HepG2 (cell line): ENCODE results near the gene DOK4. TPM values are rescaled to one million over a fixed set of nuclear protein-coding genes. Genes with fewer than 3 reads are reported as not detected.
A peak's percentile ranks its signal among the peaks of the same experiment; 100 is the strongest.

ENCODE experiments used
- BCLAF1 ChIP-seq: fragments of 450-650 bp; IDR thresholded peaks from 2 replicates; pipeline ENCODE4 v1.6.1; 2017; ENCODE audit warnings: mild to moderate bottlenecking
- BHLHE40 ChIP-seq: IDR thresholded peaks from 2 replicates; pipeline ENCODE4 v1.6.1; 2011; ENCODE audit warnings: low read length, improper control_type of control experiment
- CSRNP1 ChIP-seq: sonication (generic); formaldehyde crosslinking; IDR thresholded peaks from 2 replicates; pipeline ENCODE4 v1.8.1; 2023; ENCODE audit warnings: mild to moderate bottlenecking, missing genetic modification reagents
- GRHL1 ChIP-seq: sonication (generic); formaldehyde crosslinking; conservative IDR thresholded peaks from 2 replicates; pipeline ENCODE4 v1.8.0; 2022; ENCODE audit warnings: missing genetic modification reagents
- SIN3B ChIP-seq: fragments of 150-350 bp; IDR thresholded peaks from 2 replicates; pipeline ENCODE4 v1.6.1; 2014; ENCODE audit warnings: low read length
- SKIL ChIP-seq: sonication (generic); formaldehyde crosslinking; IDR thresholded peaks from 2 replicates; pipeline ENCODE4 v1.8.0; 2022; ENCODE audit warnings: missing genetic modification reagents, mild to moderate bottlenecking, moderate library complexity, borderline replicate concordance
- SNRNP70 ChIP-seq: fragments of 200-400 bp; formaldehyde crosslinking; IDR thresholded peaks from 2 replicates; pipeline ENCODE4 v1.6.1; 2017; ENCODE audit warnings: mild to moderate bottlenecking, low read depth, low read length, moderate library complexity
- THAP8 ChIP-seq: sonication (generic); formaldehyde crosslinking; IDR thresholded peaks from 2 replicates; pipeline ENCODE4 v1.5.1; 2020; ENCODE audit warnings: missing genetic modification reagents, mild to moderate bottlenecking, borderline replicate concordance
- ZBTB2 ChIP-seq: sonication (generic); formaldehyde crosslinking; IDR thresholded peaks from 2 replicates; pipeline ENCODE4 v1.8.0; 2022; ENCODE audit warnings: low read depth, missing genetic modification reagents
- ZNF276 ChIP-seq: sonication (generic); formaldehyde crosslinking; IDR thresholded peaks from 2 replicates; pipeline ENCODE4 v1.4.0; 2020; ENCODE audit warnings: mild to moderate bottlenecking, low read depth, missing genetic modification reagents
- ZNF557 ChIP-seq: sonication (generic); formaldehyde crosslinking; IDR thresholded peaks from 2 replicates; pipeline ENCODE4 v1.4.0; 2020; ENCODE audit warnings: missing genetic modification reagents
- ZNF567 ChIP-seq: sonication (generic); formaldehyde crosslinking; IDR thresholded peaks from 2 replicates; pipeline ENCODE4 v1.8.1; 2023; ENCODE audit warnings: mild to moderate bottlenecking, missing genetic modification reagents, borderline replicate concordance
- ZNF639 ChIP-seq: conservative IDR thresholded peaks from 2 replicates; pipeline ENCODE4 v1.6.1; 2018; ENCODE audit warnings: missing genetic modification reagents
- polyA plus RNA-seq, 8 experiments: library from polyadenylated mRNA; depleted of rRNA in 3 of 8; stranded (reverse) in 7 of 8; unstranded in 1 of 8; fragments of >200 nt; fragmentation: Illumina TruSeq in 4 of 8; extraction: Trizol in 4 of 8; gene quantifications; 2 replicates each; pipeline versions ENCODE4 v1.2.1 to v1.2.3, GENCODE V29; 2011 to 2016; ENCODE audit warnings: low read depth in 4 of 8, missing spikeins in 1 of 8, mixed read lengths in 1 of 8; ENCODE audit not compliant: insufficient read depth in 1 of 8
- total RNA-seq, 5 experiments: library from RNA; depleted of rRNA; stranded (reverse); fragments of >200 nt; fragmentation: Illumina TruSeq; extraction: Trizol; gene quantifications; 2 replicates each; pipeline ENCODE4 v1.2.3, GENCODE V29; 2016; ENCODE audit warnings: low read depth in 1 of 5

DOK4 gene
- total and polyA plus RNA-seq, 2 of the 13 experiments (the other 11 are each of a cell fraction or from before 2014, with no cell fraction given) = 52.7 to 70.0 TPM

GRCh38 chr16:57519796-57520360 is 33.6 kb upstream of the DOK4 start (continued):
- TF ChIP-seq ZNF276 (CRISPR knock-in tag) (no peak), BCLAF1 (no peak), SKIL (no peak), SNRNP70 (no peak), CSRNP1 (CRISPR knock-in tag) (no peak; the same call in 1 of the 2 replicates), ZBTB2 (CRISPR knock-in tag) (no peak), THAP8 (CRISPR knock-in tag) (no peak), GRHL1 (CRISPR knock-in tag) (no peak), ZNF567 (no peak), ZNF557 (no peak), BHLHE40 (peak; percentile 27; the same call in 1 of the 2 replicates), ZNF639 (CRISPR knock-in tag) (0 out of 2 replicates have a peak, but pooled peaks have one; percentile 50), SIN3B (peak; percentile 61; the same call in 1 of the 2 replicates)
